Measurements from ENCODE around the gene KIF26B.

- TF ChIP-seq, protein P1, sequence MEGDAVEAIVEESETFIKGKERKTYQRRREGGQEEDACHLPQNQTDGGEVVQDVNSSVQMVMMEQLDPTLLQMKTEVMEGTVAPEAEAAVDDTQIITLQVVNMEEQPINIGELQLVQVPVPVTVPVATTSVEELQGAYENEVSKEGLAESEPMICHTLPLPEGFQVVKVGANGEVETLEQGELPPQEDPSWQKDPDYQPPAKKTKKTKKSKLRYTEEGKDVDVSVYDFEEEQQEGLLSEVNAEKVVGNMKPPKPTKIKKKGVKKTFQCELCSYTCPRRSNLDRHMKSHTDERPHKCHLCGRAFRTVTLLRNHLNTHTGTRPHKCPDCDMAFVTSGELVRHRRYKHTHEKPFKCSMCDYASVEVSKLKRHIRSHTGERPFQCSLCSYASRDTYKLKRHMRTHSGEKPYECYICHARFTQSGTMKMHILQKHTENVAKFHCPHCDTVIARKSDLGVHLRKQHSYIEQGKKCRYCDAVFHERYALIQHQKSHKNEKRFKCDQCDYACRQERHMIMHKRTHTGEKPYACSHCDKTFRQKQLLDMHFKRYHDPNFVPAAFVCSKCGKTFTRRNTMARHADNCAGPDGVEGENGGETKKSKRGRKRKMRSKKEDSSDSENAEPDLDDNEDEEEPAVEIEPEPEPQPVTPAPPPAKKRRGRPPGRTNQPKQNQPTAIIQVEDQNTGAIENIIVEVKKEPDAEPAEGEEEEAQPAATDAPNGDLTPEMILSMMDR (IDR thresholded peaks at IDR 0.05; ENCODE audit: low read length) = no peak
- no peak for TF ChIP-seq EZH2 (optimal IDR thresholded peaks at IDR 0.05; ENCODE audit: low read depth, low read length)
- TF ChIP-seq EZH2phosphoT487 (IDR thresholded peaks at IDR 0.05; ENCODE audit: low read length) = no peak
Measured at GRCh38 chr1:245434280-245434679, 279.5 kb downstream of the KIF26B start.

All from MM.1S (cell line).